H1 (cell line): ENCODE data around the gene KIF26B. TPM values are rescaled to one million over a fixed set of nuclear protein-coding genes. Genes with fewer than 3 reads are reported as not detected.

Experiments
- CTCF ChIA-PET: fragments of 300-600 bp; sonication (Branson Sonifier 250); formaldehyde crosslinking; loops from one replicate; lab custom pipeline; 2021; ENCODE audit not compliant: partially characterized antibody; lab: Charles Lee
- POLR2A ChIA-PET: fragments of 300-600 bp; sonication (Branson Sonifier 250); formaldehyde crosslinking; loops from one replicate; lab custom pipeline; 2021; ENCODE audit warnings: inconsistent platforms; ENCODE audit not compliant: partially characterized antibody; lab: Charles Lee
- DNase-seq, 2 experiments: peaks; one replicate each; pipeline versions ENCODE4 v3.0.0 to v3.0.0-alpha.2; 2010 to 2022; ENCODE audit warnings: low spot score in 2 of 2, low read depth in 1 of 2, mixed read lengths in 1 of 2
- FAIRE-seq: peaks from 2 replicates; lab custom pipeline; 2011; peaks lifted over from hg19 to GRCh38; lab: Jason Lieb, UNC
- H2AFZ ChIP-seq: 2 replicates; pipeline ENCODE4 v1.8.1; 2012; ENCODE audit warnings: low read length, inconsistent platforms
- H2AK5ac ChIP-seq: 2 replicates; pipeline ENCODE4 v1.6.1; 2013; ENCODE audit warnings: low read depth, low read length
- H2BK120ac ChIP-seq: replicated peaks from 2 replicates; pipeline ENCODE3; 2013; ENCODE audit warnings: low read depth, low read length, inconsistent platforms
- H2BK12ac ChIP-seq: 2 replicates; pipeline ENCODE4 v1.6.1; 2013; ENCODE audit warnings: low read depth, low read length
- H2BK15ac ChIP-seq: 2 replicates; pipeline ENCODE4 v1.6.1; 2013; ENCODE audit warnings: low read length
- H2BK20ac ChIP-seq: 2 replicates; pipeline ENCODE4 v1.6.1; 2013; ENCODE audit warnings: low read length
- H2BK5ac ChIP-seq: 2 replicates; pipeline ENCODE4 v1.6.1; 2013; ENCODE audit warnings: low read depth, low read length
- H3K14ac ChIP-seq: 2 replicates; pipeline ENCODE4 v1.6.1; 2013; ENCODE audit warnings: inconsistent platforms; ENCODE audit not compliant: insufficient read length
- H3K18ac ChIP-seq: 2 replicates; pipeline ENCODE4 v1.6.1; 2013; ENCODE audit warnings: low read length; ENCODE audit errors: extremely low read depth
- H3K23ac ChIP-seq: 2 replicates; pipeline ENCODE4 v1.6.1; 2013; ENCODE audit warnings: inconsistent platforms; ENCODE audit not compliant: insufficient read length
- H3K23me2 ChIP-seq: 2 replicates; pipeline ENCODE4 v1.6.1; 2013; ENCODE audit warnings: low read depth, low read length
- H3K27ac ChIP-seq: 2 replicates; pipeline ENCODE4 v1.6.1; 2011; ENCODE audit warnings: low read depth, low read length, inconsistent platforms
- H3K27me3 ChIP-seq, 4 experiments: replicated peaks in 1 of 4; 1 replicate in 1 of 4; 2 replicates in 3 of 4; pipeline versions ENCODE4 v1.6.1 to v1.8.1; 2011 to 2013; ENCODE audit warnings: low read length in 3 of 4, mild to moderate bottlenecking in 3 of 4, inconsistent platforms in 2 of 4, mixed read lengths in 2 of 4, moderate library complexity in 1 of 4; ENCODE audit not compliant: control insufficient read depth in 3 of 4, insufficient read depth in 3 of 4; ENCODE audit errors: extremely low read depth in 1 of 4
- H3K36me3 ChIP-seq, 4 experiments: 2 replicates each; pipeline versions ENCODE4 v1.6.1 to v1.8.1; 2011 to 2013; ENCODE audit warnings: mild to moderate bottlenecking in 4 of 4, low read length in 3 of 4, moderate library complexity in 2 of 4, control low read depth in 1 of 4, inconsistent platforms in 1 of 4; ENCODE audit not compliant: insufficient read depth in 4 of 4, control insufficient read depth in 2 of 4
- H3K4ac ChIP-seq: replicated peaks from 2 replicates; pipeline ENCODE3; 2013; ENCODE audit warnings: low read length, low read depth, mixed read lengths, inconsistent platforms; ENCODE audit not compliant: insufficient read length
- H3K4me1 ChIP-seq, 4 experiments: replicated peaks in 1 of 4; 1 replicate in 1 of 4; 2 replicates in 3 of 4; pipeline versions ENCODE4 v1.6.1 to v1.8.1; 2011 to 2013; ENCODE audit warnings: low read length in 3 of 4, inconsistent platforms in 2 of 4, mixed read lengths in 1 of 4; ENCODE audit not compliant: insufficient read depth in 4 of 4, control insufficient read depth in 3 of 4
- H3K4me2 ChIP-seq, 2 experiments: 2 replicates each; pipeline versions ENCODE4 v1.6.1 to v1.8.1; 2011 to 2013; ENCODE audit warnings: low read depth in 2 of 2, low read length in 2 of 2, control low read depth in 1 of 2, inconsistent platforms in 1 of 2, mild to moderate bottlenecking in 1 of 2; ENCODE audit not compliant: insufficient read depth in 1 of 2
- H3K4me3 ChIP-seq, 4 experiments: fragments of 200-600, 300-600 bp in 1 of 4; sonication (generic), shearing (Covaris generic), sonication (Bioruptor Twin) in 1 of 4; 2 replicates each; pipeline versions ENCODE4 v1.5.1 to v1.8.1; 2011 to 2016; ENCODE audit warnings: low read length in 4 of 4, low read depth in 3 of 4, control low read depth in 2 of 4, inconsistent platforms in 2 of 4, mild to moderate bottlenecking in 2 of 4, mixed read lengths in 1 of 4, moderate library complexity in 1 of 4; ENCODE audit not compliant: insufficient read depth in 2 of 4; ENCODE audit errors: extremely low read depth in 1 of 4
- H3K56ac ChIP-seq: replicated peaks from 2 replicates; pipeline ENCODE3; 2013; ENCODE audit warnings: low read depth, mild to moderate bottlenecking, mixed read lengths, low read length, inconsistent platforms; ENCODE audit not compliant: insufficient read length
- H3K79me1 ChIP-seq: 2 replicates; pipeline ENCODE4 v1.6.1; 2013; ENCODE audit warnings: low read depth, low read length, control low read depth
- H3K79me2 ChIP-seq, 2 experiments: 2 replicates each; pipeline versions ENCODE4 v1.6.1 to v1.8.1; 2012 to 2013; ENCODE audit warnings: low read length in 2 of 2, mild to moderate bottlenecking in 2 of 2, inconsistent platforms in 1 of 2; ENCODE audit not compliant: insufficient read depth in 2 of 2, control insufficient read depth in 1 of 2
- H3K9ac ChIP-seq, 4 experiments: replicated peaks in 1 of 4; 1 replicate in 1 of 4; 2 replicates in 3 of 4; pipeline versions ENCODE4 v1.6.1 to v1.8.1; 2011 to 2013; ENCODE audit warnings: low read depth in 3 of 4, low read length in 3 of 4, control low read depth in 2 of 4, mild to moderate bottlenecking in 2 of 4, moderate library complexity in 2 of 4, inconsistent platforms in 1 of 4; ENCODE audit errors: extremely low read depth in 1 of 4
- H3K9me3 ChIP-seq, 2 experiments: 2 replicates each; pipeline versions ENCODE4 v1.6.1 to v1.8.1; 2012 to 2013; ENCODE audit warnings: mild to moderate bottlenecking in 2 of 2, moderate library complexity in 2 of 2, control low read depth in 1 of 2, inconsistent platforms in 1 of 2, low read depth in 1 of 2, low read length in 1 of 2, mixed read lengths in 1 of 2; ENCODE audit not compliant: insufficient read depth in 2 of 2
- H4K20me1 ChIP-seq, 2 experiments: replicated peaks in 1 of 2; 2 replicates each; pipeline versions ENCODE3 to v1.8.1; 2011 to 2013; ENCODE audit warnings: inconsistent platforms in 2 of 2, low read length in 2 of 2, mild to moderate bottlenecking in 1 of 2; ENCODE audit not compliant: insufficient read depth in 2 of 2, control insufficient read depth in 1 of 2
- H4K5ac ChIP-seq: 2 replicates; pipeline ENCODE4 v1.6.1; 2013; ENCODE audit warnings: low read length, low read depth, mixed read lengths, inconsistent platforms; ENCODE audit not compliant: insufficient read length
- H4K8ac ChIP-seq: 2 replicates; pipeline ENCODE4 v1.8.0; 2013; ENCODE audit warnings: mild to moderate bottlenecking, moderate library complexity, low read length, inconsistent platforms; ENCODE audit not compliant: insufficient read depth; ENCODE audit errors: extremely low read depth
- H4K91ac ChIP-seq: replicated peaks from 2 replicates; pipeline ENCODE3; 2013; ENCODE audit warnings: low read length, mixed read lengths, inconsistent platforms; ENCODE audit not compliant: insufficient read length
- CBX5 ChIP-seq: fragments of 300-800, 300-1000 bp; sonication (generic); IDR thresholded peaks from 2 replicates; pipeline ENCODE4 v1.7.1; 2016; ENCODE audit warnings: antibody characterized with exemption, low read length, low read depth
- CHD2 ChIP-seq: IDR thresholded peaks from 2 replicates; pipeline ENCODE4 v1.6.1; 2012; ENCODE audit warnings: low read length, improper control_type of control experiment
- MAFK ChIP-seq: IDR thresholded peaks from 2 replicates; pipeline ENCODE4 v1.6.1; 2012; ENCODE audit warnings: low read depth, mild to moderate bottlenecking, improper control_type of control experiment, low read length
- PHF8 ChIP-seq: fragments of 200-600 bp; sonication (generic); conservative IDR thresholded peaks from 2 replicates; pipeline ENCODE4 v1.7.1; 2012; ENCODE audit warnings: low read depth, mild to moderate bottlenecking, inconsistent platforms, low read length, moderate library complexity
- POLR2A ChIP-seq, 2 experiments: IDR thresholded peaks; 1 replicate in 1 of 2; 2 replicates in 1 of 2; pipeline ENCODE4 v1.6.1; 2011; ENCODE audit warnings: low read depth in 2 of 2, low read length in 2 of 2, mild to moderate bottlenecking in 2 of 2; ENCODE audit errors: control extremely low read depth in 1 of 2
- SIX5 ChIP-seq: IDR thresholded peaks from 2 replicates; pipeline ENCODE4 v1.6.1; 2011; ENCODE audit warnings: mild to moderate bottlenecking, low read depth, low read length
- SP1 ChIP-seq: IDR thresholded peaks from 2 replicates; pipeline ENCODE4 v1.6.1; 2011; ENCODE audit warnings: low read depth, low read length
- USF2 ChIP-seq: IDR thresholded peaks from 2 replicates; pipeline ENCODE4 v1.6.1; 2011; ENCODE audit warnings: low read length, improper control_type of control experiment
- WGBS, 2 experiments: shearing (Covaris generic) in 1 of 2; methylation state at CpG; one replicate each; pipeline versions ENCODE4 v1.1.6 to v1.1.7; 2013 to 2015; ENCODE audit warnings: low lambda C conversion rate in 2 of 2, mixed read lengths in 2 of 2, inconsistent platforms in 1 of 2, low coverage in 1 of 2, missing lambda C conversion rate in 1 of 2; ENCODE audit not compliant: insufficient replicate concordance in 2 of 2, insufficient coverage in 1 of 2, insufficient read length in 1 of 2; ENCODE audit errors: extremely low coverage in 1 of 2, missing lambda C conversion rate in 1 of 2; 5-methylcytosine and 5-hydroxymethylcytosine counted together
- polyA plus RNA-seq, 7 experiments: library from polyadenylated mRNA; depleted of rRNA in 3 of 7; stranded (reverse) in 5 of 7; unstranded in 2 of 7; fragments of >200 nt in 5 of 7; fragments of 200-250 nt in 2 of 7; gene quantifications; 1 replicate in 5 of 7; 2 replicates in 1 of 7; 4 replicates in 1 of 7; pipeline versions ENCODE4 v1.2.1 to v1.2.3, GENCODE V29; 2011 to 2013; ENCODE audit warnings: missing spikeins in 2 of 7, mixed read lengths in 2 of 7
- total RNA-seq: library from RNA; stranded (reverse); fragmentation: NEBNext Ultra II Directional; extraction: Animal tissue kit (Norgen Biotek cat#: 25700); gene quantifications from 2 replicates; pipeline ENCODE4 v1.2.1, GENCODE V29; 2021

The KIF26B gene
- total and polyA plus RNA-seq, 2 of the 8 experiments (the other 6 are each of a cell fraction or from before 2014, with no cell fraction given), result 0.06 to 0.28 TPM

GRCh38 chr1:245332513-245332912 is 177.7 kb downstream of the KIF26B start:
- H3K56ac ChIP-seq, result no peak overlapping the region
- H3K79me1 ChIP-seq, result no peaks in the 10 kb centered on the region
- H3K27me3 ChIP-seq, result peaks cover 0 to 4% (median 3%) of the 10 kb centered on the region in 4 experiments; a peak in 2 of 7 replicates
- no peak overlapping the region for H2BK20ac ChIP-seq
- H3K9ac ChIP-seq, result no peak overlapping the region
- H3K23ac ChIP-seq, result no peak overlapping the region
- POLR2A ChIA-PET, result interaction anchor here (1.5 kb wide), 1 partner anchor 9 kb away, joined by 4 read pairs; no protein-coding TSS in a partner anchor
- no peak overlapping the region for H2BK12ac ChIP-seq
- CTCF ChIA-PET, result interaction anchor here (0.6 to 1.3 kb wide), 2 partner anchors 9 to 157 kb away, joined by 3 read pairs; no protein-coding TSS in a partner anchor
- no peaks in the 10 kb centered on the region for H3K9me3 ChIP-seq
- no peak for DNase-seq
- WGBS, 2 experiments, result 81% methylated on average over 6 of the region's 6 CpGs; no CpG with 5 or more reads in 1 of the 2 experiments
- H3K14ac ChIP-seq, result no peak overlapping the region
- no peaks in the 10 kb centered on the region for H3K79me2 ChIP-seq
- peaks cover 0 to 8% (median 3%) of the 10 kb centered on the region in 4 experiments; a peak in 4 of 7 replicates for H3K4me1 ChIP-seq
- TF ChIP-seq POLR2A (IDR thresholded peaks at IDR 0.05; ENCODE audit: control extremely low read depth in 1 of 2, low read depth in 2 of 2, low read length in 2 of 2), result no peak
- TF ChIP-seq CBX5, result no peak
- TF ChIP-seq SIX5, result no peak
- no peak for TF ChIP-seq MAFK
- no peak for TF ChIP-seq SP1
- no peak for TF ChIP-seq PHF8
- TF ChIP-seq CHD2, result no peak
- TF ChIP-seq USF2, result no peak
- no peak for FAIRE-seq
- no peak overlapping the region for H2AK5ac ChIP-seq
- no peaks in the 10 kb centered on the region for H4K20me1 ChIP-seq
- H3K4me3 ChIP-seq, result no peak overlapping the region
- H3K18ac ChIP-seq, result no peak overlapping the region
- no peak overlapping the region for H4K5ac ChIP-seq
- H3K36me3 ChIP-seq, result no peaks in the 10 kb centered on the region
- no peak overlapping the region for H2AFZ ChIP-seq
- no peak overlapping the region for H2BK120ac ChIP-seq
- no peak overlapping the region for H3K27ac ChIP-seq
- H3K23me2 ChIP-seq, result no peaks in the 10 kb centered on the region
- no peak overlapping the region for H2BK15ac ChIP-seq
- H3K4ac ChIP-seq, result no peak overlapping the region
- no peak overlapping the region for H2BK5ac ChIP-seq
- H4K91ac ChIP-seq, result no peak overlapping the region
- no peak overlapping the region; the same call in 1 of the 2 replicates for H4K8ac ChIP-seq
- no peak overlapping the region for H3K4me2 ChIP-seq
